H1 (cell line): ENCODE measurements around the gene SPSB2. TPM values are rescaled to one million over a fixed set of nuclear protein-coding genes. Genes with fewer than 3 reads are reported as not detected.

Experiments used
- BCL11A ChIP-seq, 2 experiments: IDR thresholded peaks; one replicate each; pipeline ENCODE4 v1.6.1; 2011; ENCODE audit warnings: low read depth in 2 of 2, low read length in 2 of 2, mild to moderate bottlenecking in 2 of 2
- CBX8 ChIP-seq: fragments of 300-800, 300-1000 bp; sonication (generic); IDR thresholded peaks from 2 replicates; pipeline ENCODE4 v1.7.1; 2016; ENCODE audit warnings: low read depth, low read length, borderline replicate concordance
- CEBPB ChIP-seq: IDR thresholded peaks from 2 replicates; pipeline ENCODE4 v1.6.1; 2012; ENCODE audit warnings: low read depth, low read length
- CHD1 ChIP-seq: IDR thresholded peaks from 2 replicates; pipeline ENCODE4 v1.6.1; 2012; ENCODE audit warnings: low read depth, low read length, improper control_type of control experiment
- EZH2 ChIP-seq: fragments of 200-600 bp; sonication (generic); IDR thresholded peaks from 2 replicates; pipeline ENCODE4 v1.7.1; 2012; ENCODE audit warnings: low read depth, mild to moderate bottlenecking, moderate library complexity, low read length, inconsistent platforms; ENCODE audit not compliant: severe bottlenecking
- HDAC6 ChIP-seq: IDR thresholded peaks from one replicate; pipeline ENCODE4 v1.7.1; 2012; ENCODE audit warnings: low read depth, mild to moderate bottlenecking, inconsistent platforms, low read length, moderate library complexity
- KDM4A ChIP-seq: IDR thresholded peaks from one replicate; pipeline ENCODE4 v1.7.1; 2012; ENCODE audit warnings: low read depth, mild to moderate bottlenecking, moderate library complexity, low read length, inconsistent platforms; ENCODE audit not compliant: severe bottlenecking
- KDM5A ChIP-seq: fragments of 200-600 bp; IDR thresholded peaks from 2 replicates; pipeline ENCODE4 v1.7.1; 2012; ENCODE audit warnings: mild to moderate bottlenecking, low read length, inconsistent platforms, mixed read lengths
- MAX ChIP-seq: IDR thresholded peaks from 2 replicates; pipeline ENCODE4 v1.6.1; 2012; ENCODE audit warnings: inconsistent platforms
- NANOG ChIP-seq: IDR thresholded peaks from 2 replicates; pipeline ENCODE4 v1.6.1; 2011; ENCODE audit warnings: low read length, low read depth, mild to moderate bottlenecking, inconsistent platforms; ENCODE audit not compliant: insufficient read depth, poor library complexity, severe bottlenecking
- NRF1 ChIP-seq: IDR thresholded peaks from 2 replicates; pipeline ENCODE4 v1.6.1; 2011; ENCODE audit warnings: mild to moderate bottlenecking, low read depth, low read length, improper control_type of control experiment
- RAD21 ChIP-seq, 2 experiments: IDR thresholded peaks in 1 of 2; conservative IDR thresholded peaks in 1 of 2; 2 replicates each; pipeline ENCODE4 v1.6.1; 2011; ENCODE audit warnings: low read depth in 2 of 2, low read length in 2 of 2, improper control_type of control experiment in 1 of 2, inconsistent platforms in 1 of 2, mild to moderate bottlenecking in 1 of 2, moderate library complexity in 1 of 2
- RBBP5 ChIP-seq: IDR thresholded peaks from 2 replicates; pipeline ENCODE4 v1.7.1; 2012; ENCODE audit warnings: low read depth, mild to moderate bottlenecking, inconsistent platforms, low read length, moderate library complexity, borderline replicate concordance
- RFX5 ChIP-seq: IDR thresholded peaks from 2 replicates; pipeline ENCODE4 v1.6.1; 2011; ENCODE audit warnings: low read depth, low read length, improper control_type of control experiment, borderline replicate concordance
- SAP30 ChIP-seq: fragments of 300-600 bp; sonication (generic); IDR thresholded peaks from 2 replicates; pipeline ENCODE4 v1.7.1; 2012; ENCODE audit warnings: low read length, moderate library complexity, mild to moderate bottlenecking, inconsistent platforms; ENCODE audit not compliant: insufficient read depth, insufficient replicate concordance
- SP4 ChIP-seq: IDR thresholded peaks from 2 replicates; pipeline ENCODE4 v1.6.1; 2012; ENCODE audit warnings: low read length, inconsistent platforms
- SRF ChIP-seq: IDR thresholded peaks from 2 replicates; pipeline ENCODE4 v1.6.1; 2011; ENCODE audit warnings: mild to moderate bottlenecking, low read depth, low read length, moderate library complexity
- USF2 ChIP-seq: IDR thresholded peaks from 2 replicates; pipeline ENCODE4 v1.6.1; 2011; ENCODE audit warnings: low read length, improper control_type of control experiment
- YY1 ChIP-seq: IDR thresholded peaks from 2 replicates; pipeline ENCODE4 v1.6.1; 2011; ENCODE audit warnings: low read depth, mild to moderate bottlenecking, low read length
- polyA plus RNA-seq, 7 experiments: library from polyadenylated mRNA; depleted of rRNA in 3 of 7; stranded (reverse) in 5 of 7; unstranded in 2 of 7; fragments of >200 nt in 5 of 7; fragments of 200-250 nt in 2 of 7; gene quantifications; 1 replicate in 5 of 7; 2 replicates in 1 of 7; 4 replicates in 1 of 7; pipeline versions ENCODE4 v1.2.1 to v1.2.3, GENCODE V29; 2011 to 2013; ENCODE audit warnings: missing spikeins in 2 of 7, mixed read lengths in 2 of 7
- total RNA-seq: library from RNA; stranded (reverse); fragmentation: NEBNext Ultra II Directional; extraction: Animal tissue kit (Norgen Biotek cat#: 25700); gene quantifications from 2 replicates; pipeline ENCODE4 v1.2.1, GENCODE V29; 2021

SPSB2 gene
- total and polyA plus RNA-seq, 2 of the 8 experiments (the other 6 are each of a cell fraction or from before 2014, with no cell fraction given), result 13.0 to 23.2 TPM

GRCh38 chr12:6869049-6870021, 3.8 kb downstream of the SPSB2 start (continued):
- TF ChIP-seq SRF (no peak), RFX5 (no peak), NANOG (no peak), EZH2 (no peak), SP4 (no peak), NRF1 (no peak), YY1 (0 out of 2 replicates have a peak, but pooled peaks have one; percentile 39), CEBPB (no peak), RBBP5 (no peak), KDM4A (no peak), SAP30 (peak; percentile 6), CHD1 (no peak), BCL11A (IDR thresholded peaks at IDR 0.05; ENCODE audit: low read depth in 2 of 2, low read length in 2 of 2) (no peak), CBX8 (no peak), USF2 (no peak), HDAC6 (no peak), MAX (peak; percentile 40; the same call in 1 of the 2 replicates), RAD21 (IDR thresholded peaks at IDR 0.05 in 1 of 2, conservative IDR thresholded peaks at IDR 0.05 in 1 of 2; ENCODE audit: low read depth in 2 of 2, low read length in 2 of 2) (peak; percentile 78 to 84), KDM5A (no peak)
